Spleen (tissue), 7 donors: ENCODE data around the gene TNFAIP3.

Source experiments
- POLR2A ChIP-seq, 3 donors: fragments of 450-650 bp; IDR thresholded peaks; one replicate each; pipeline ENCODE4 v1.5.1; 2017; ENCODE audit warnings: antibody characterized with exemption in 3 of 3, mild to moderate bottlenecking in 1 of 3
- POLR2AphosphoS5 ChIP-seq, 3 donors: sonication (generic); formaldehyde crosslinking; IDR thresholded peaks; one replicate each; pipeline ENCODE4 v1.5.1; 2017; ENCODE audit warnings: antibody characterized with exemption in 3 of 3
- TF ChIP-seq, protein P1 (sequence below), 11 experiments: fragments of 200-600 bp in 7 of 11; fragments of 450-650 bp in 4 of 11; sonication (generic) in 4 of 11; IDR thresholded peaks in 8 of 11; conservative IDR thresholded peaks in 3 of 11; 1 replicate in 7 of 11; 2 replicates in 4 of 11; pipeline versions ENCODE4 v1.4.0 to v1.8.0; 2016 to 2021; ENCODE audit warnings: antibody characterized with exemption in 11 of 11, inconsistent platforms in 4 of 11, mild to moderate bottlenecking in 1 of 11
- donor health status: DM: no; HTN: no; CAD: no; lungs with moderate emphysema.
- donor health status: DM: no; HTN: no; CAD: no.
- donor health status: DM: no; HTN: no; CAD: no.

- TF ChIP-seq POLR2A (IDR thresholded peaks at IDR 0.05) = no peak
- TF ChIP-seq, protein P1, sequence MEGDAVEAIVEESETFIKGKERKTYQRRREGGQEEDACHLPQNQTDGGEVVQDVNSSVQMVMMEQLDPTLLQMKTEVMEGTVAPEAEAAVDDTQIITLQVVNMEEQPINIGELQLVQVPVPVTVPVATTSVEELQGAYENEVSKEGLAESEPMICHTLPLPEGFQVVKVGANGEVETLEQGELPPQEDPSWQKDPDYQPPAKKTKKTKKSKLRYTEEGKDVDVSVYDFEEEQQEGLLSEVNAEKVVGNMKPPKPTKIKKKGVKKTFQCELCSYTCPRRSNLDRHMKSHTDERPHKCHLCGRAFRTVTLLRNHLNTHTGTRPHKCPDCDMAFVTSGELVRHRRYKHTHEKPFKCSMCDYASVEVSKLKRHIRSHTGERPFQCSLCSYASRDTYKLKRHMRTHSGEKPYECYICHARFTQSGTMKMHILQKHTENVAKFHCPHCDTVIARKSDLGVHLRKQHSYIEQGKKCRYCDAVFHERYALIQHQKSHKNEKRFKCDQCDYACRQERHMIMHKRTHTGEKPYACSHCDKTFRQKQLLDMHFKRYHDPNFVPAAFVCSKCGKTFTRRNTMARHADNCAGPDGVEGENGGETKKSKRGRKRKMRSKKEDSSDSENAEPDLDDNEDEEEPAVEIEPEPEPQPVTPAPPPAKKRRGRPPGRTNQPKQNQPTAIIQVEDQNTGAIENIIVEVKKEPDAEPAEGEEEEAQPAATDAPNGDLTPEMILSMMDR (IDR thresholded peaks at IDR 0.05 in 8 of 11, conservative IDR thresholded peaks at IDR 0.05 in 3 of 11) = no peak
- TF ChIP-seq POLR2AphosphoS5 (IDR thresholded peaks at IDR 0.05) = no peak
Observed at GRCh38 chr6:137893726-137894125, 26.7 kb downstream of the TNFAIP3 start.
